ENCODE data around the gene ST7L. TPM values are rescaled to one million over a fixed set of nuclear protein-coding genes. Genes with fewer than 3 reads are reported as not detected.
A peak's percentile ranks its signal among the peaks of the same experiment; 100 is the strongest.
"Not testable (repeated sequence)": the region's sequence is repeated elsewhere in the genome, so short reads cannot be mapped to it uniquely, and the experiment has no call there.

ST7L gene
- total RNA-seq, result 10 to 100 TPM in 1 of 3 donors, 1 to 10 TPM in 2; 8.1 to 10.1 (median 9.1) TPM

DNA sequence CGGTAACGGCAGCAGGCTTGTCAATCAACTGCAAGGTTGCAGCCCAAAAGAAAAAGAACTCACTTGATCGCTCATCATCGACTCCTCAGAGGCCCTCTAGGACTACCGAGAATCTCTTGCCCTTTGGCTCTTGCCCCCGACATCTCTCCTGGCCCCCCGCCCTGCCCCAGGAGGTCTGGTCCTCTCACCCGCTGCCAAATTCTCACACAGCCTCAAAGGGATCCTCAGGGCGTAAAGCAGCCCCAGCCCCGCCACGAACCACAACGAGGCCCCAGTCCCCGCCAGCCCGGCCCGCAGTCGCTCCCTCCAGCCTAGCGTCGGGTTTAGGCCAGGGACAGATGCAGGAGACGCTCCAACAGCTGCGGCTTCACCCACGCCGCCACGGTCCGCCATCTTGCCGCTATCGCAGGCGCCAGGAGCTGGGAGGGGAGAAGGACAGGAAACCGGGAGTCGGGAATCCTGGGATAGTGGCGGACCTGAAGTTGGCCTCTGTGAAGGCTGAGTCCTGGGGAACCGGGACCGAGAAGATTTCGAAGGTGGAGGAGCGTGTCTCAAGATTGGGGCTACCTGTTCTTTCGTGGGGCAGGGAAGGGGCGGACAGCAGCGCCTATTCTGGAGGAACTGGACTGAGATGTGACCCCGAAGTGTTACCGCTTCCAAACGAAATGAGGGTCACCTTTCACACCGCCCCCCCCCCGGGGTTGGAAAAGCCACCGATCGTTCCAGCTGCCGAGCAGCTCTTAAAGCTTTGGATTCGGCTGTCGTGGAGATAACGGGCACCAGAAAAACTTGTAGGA lies at the start of gene ST7L:
Gene ST7L, minus strand, starts transcription at position 421 of the 797 bp plus-strand sequence. Its CDS starts 28 bp downstream, at position 393.
- Mint-ChIP-seq H3K36me3 (ENCODE audit: insufficient read depth) (peaks cover 8% of the 10 kb centered on the region), H3K4me1 (ENCODE audit: low read depth) (peaks cover 34% of the 10 kb centered on the region), H3K9me3 (no peaks in the 10 kb centered on the region), H3K27me3 (ENCODE audit: low read depth) (no peaks in the 10 kb centered on the region), H3K4me3 (peak within 1 kb of the TSS; percentile 100)
- ATAC-seq (peak; percentile 28 to 36), DNase-seq (peak; percentile 35)

DNA sequence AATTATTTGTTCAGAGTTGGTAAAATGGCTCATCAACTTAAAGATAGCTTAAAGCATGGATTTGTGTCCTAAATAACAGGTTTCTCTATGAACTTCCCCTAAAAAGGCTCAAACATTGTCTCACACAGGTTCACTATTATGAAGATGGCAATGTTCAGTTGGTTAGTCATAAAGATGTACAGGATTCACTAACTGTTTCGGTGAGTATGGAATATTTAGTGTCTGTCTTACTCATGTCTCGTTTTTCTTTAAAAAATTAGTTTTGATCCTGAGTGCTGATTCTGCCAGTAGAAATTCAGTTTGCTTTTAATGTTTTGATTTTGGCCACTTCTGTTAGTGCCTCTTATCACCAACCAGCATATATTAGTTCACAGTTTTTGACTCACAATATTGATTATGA lies 48.0 kb upstream of the ST7L start:
- ATAC-seq, result peak; percentile 58 to 70
- peaks cover 29% of the 10 kb centered on the region for H3K4me1 Mint-ChIP-seq (ENCODE audit: low read depth)
- H3K36me3 Mint-ChIP-seq (ENCODE audit: insufficient read depth), result peaks cover 61% of the 10 kb centered on the region
- H3K27me3 Mint-ChIP-seq (ENCODE audit: low read depth), result no peaks in the 10 kb centered on the region
- H3K4me3 Mint-ChIP-seq, result no peak overlapping the region
- H3K9me3 Mint-ChIP-seq, result no peaks in the 10 kb centered on the region
- no peak for DNase-seq

GRCh38 chr1:112665857-112666256 lies 46.9 kb upstream of the ST7L start:
- no peaks in the 10 kb centered on the region for H3K27me3 Mint-ChIP-seq (ENCODE audit: low read depth)
- H3K4me3 Mint-ChIP-seq, result no peak overlapping the region
- peaks cover 62% of the 10 kb centered on the region for H3K36me3 Mint-ChIP-seq (ENCODE audit: insufficient read depth)
- DNase-seq, result no peak
- H3K4me1 Mint-ChIP-seq (ENCODE audit: low read depth), result peaks cover 25% of the 10 kb centered on the region
- no peak for ATAC-seq
- no peaks in the 10 kb centered on the region for H3K9me3 Mint-ChIP-seq

DNA sequence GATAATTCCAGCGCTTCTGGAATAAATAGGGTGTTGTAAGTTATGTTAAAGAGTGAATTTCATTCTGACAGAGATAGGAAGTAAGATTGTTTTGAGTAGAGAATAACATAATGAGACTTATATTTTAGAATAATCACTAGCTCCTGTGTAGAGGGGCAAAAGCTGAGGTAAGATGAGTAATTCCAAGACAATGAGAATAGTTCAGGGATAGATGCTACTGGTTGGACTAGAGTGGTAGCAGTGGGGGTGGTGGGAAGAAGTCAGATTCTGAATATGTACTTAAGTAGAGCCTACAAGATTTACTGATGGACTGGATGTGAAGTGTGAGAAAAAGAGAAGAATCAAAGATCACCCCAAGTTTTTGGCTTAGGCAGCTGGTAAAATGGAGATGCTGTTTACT lies 32.3 kb upstream of the ST7L start:
- no peaks in the 10 kb centered on the region for H3K27me3 Mint-ChIP-seq (ENCODE audit: low read depth)
- H3K4me1 Mint-ChIP-seq (ENCODE audit: low read depth), result peaks cover 20% of the 10 kb centered on the region
- peaks cover 50% of the 10 kb centered on the region for H3K36me3 Mint-ChIP-seq (ENCODE audit: insufficient read depth)
- no peak overlapping the region for H3K4me3 Mint-ChIP-seq
- DNase-seq, result no peak
- no peaks in the 10 kb centered on the region for H3K9me3 Mint-ChIP-seq
- no peak for ATAC-seq

GRCh38 chr1:112646225-112646624 lies 27.3 kb upstream of the ST7L start:
- Mint-ChIP-seq H3K4me3 (no peak overlapping the region), H3K27me3 (ENCODE audit: low read depth) (no peaks in the 10 kb centered on the region), H3K4me1 (ENCODE audit: low read depth) (peaks cover 43% of the 10 kb centered on the region), H3K36me3 (ENCODE audit: insufficient read depth) (peaks cover 45% of the 10 kb centered on the region), H3K9me3 (no peaks in the 10 kb centered on the region)
- no peak for ATAC-seq
- DNase-seq, result no peak

GRCh38 chr1:112643080-112643479 lies 24.1 kb upstream of the ST7L start:
- no peaks in the 10 kb centered on the region for H3K9me3 Mint-ChIP-seq
- no peaks in the 10 kb centered on the region for H3K27me3 Mint-ChIP-seq (ENCODE audit: low read depth)
- peaks cover 45% of the 10 kb centered on the region for H3K4me1 Mint-ChIP-seq (ENCODE audit: low read depth)
- ATAC-seq (no peak), DNase-seq (no peak)
- no peak overlapping the region for H3K4me3 Mint-ChIP-seq
- H3K36me3 Mint-ChIP-seq (ENCODE audit: insufficient read depth), result peaks cover 22% of the 10 kb centered on the region

DNA sequence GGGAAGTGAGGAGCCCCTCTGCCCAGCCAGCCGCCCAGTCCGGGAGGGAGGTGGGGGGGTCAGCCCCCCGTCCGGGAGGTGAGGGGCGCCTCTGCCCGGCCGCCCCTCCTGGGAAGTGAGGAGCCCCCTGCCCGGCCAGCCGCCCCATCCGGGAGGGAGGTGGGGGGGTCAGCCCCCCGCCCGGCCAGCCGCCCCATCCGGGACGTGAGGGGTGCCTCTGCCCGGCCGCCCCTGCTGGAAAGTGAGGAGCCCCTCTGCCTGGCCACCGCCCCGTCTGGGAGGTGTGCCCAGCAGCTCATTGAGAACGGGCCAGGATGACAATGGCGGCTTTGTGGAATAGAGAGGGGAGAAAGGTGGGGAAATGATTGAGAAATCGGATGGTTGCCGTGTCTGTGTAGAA lies 21.5 kb upstream of the ST7L start:
- not testable (repeated sequence) for ATAC-seq; H3K4me3 Mint-ChIP-seq; DNase-seq; H3K27me3 Mint-ChIP-seq (ENCODE audit: low read depth); H3K9me3 Mint-ChIP-seq
- peaks cover 51% of the 10 kb centered on the region for H3K4me1 Mint-ChIP-seq (ENCODE audit: low read depth)
- peaks cover 11% of the 10 kb centered on the region for H3K36me3 Mint-ChIP-seq (ENCODE audit: insufficient read depth)

GRCh38 chr1:112638110-112638428 lies 19.1 kb upstream of the ST7L start:
- H3K27me3 Mint-ChIP-seq (ENCODE audit: low read depth), result no peaks in the 10 kb centered on the region
- no peaks in the 10 kb centered on the region for H3K9me3 Mint-ChIP-seq
- H3K4me3 Mint-ChIP-seq, result no peak overlapping the region
- ATAC-seq (no peak), DNase-seq (no peak)
- H3K36me3 Mint-ChIP-seq (ENCODE audit: insufficient read depth), result peaks cover 13% of the 10 kb centered on the region
- peaks cover 57% of the 10 kb centered on the region for H3K4me1 Mint-ChIP-seq (ENCODE audit: low read depth)

GRCh38 chr1:112637254-112638109 lies 18.5 kb upstream of the ST7L start:
- Mint-ChIP-seq H3K4me3 (no peak overlapping the region), H3K4me1 (ENCODE audit: low read depth) (peaks cover 56% of the 10 kb centered on the region), H3K36me3 (ENCODE audit: insufficient read depth) (peaks cover 15% of the 10 kb centered on the region), H3K27me3 (ENCODE audit: low read depth) (no peaks in the 10 kb centered on the region), H3K9me3 (no peaks in the 10 kb centered on the region)
- ATAC-seq (no peak), DNase-seq (no peak)

GRCh38 chr1:112636597-112637253 lies 17.8 kb upstream of the ST7L start:
- no peaks in the 10 kb centered on the region for H3K9me3 Mint-ChIP-seq
- H3K27me3 Mint-ChIP-seq (ENCODE audit: low read depth), result no peaks in the 10 kb centered on the region
- DNase-seq (no peak), ATAC-seq (peak; percentile 57 to 66)
- peaks cover 59% of the 10 kb centered on the region for H3K4me1 Mint-ChIP-seq (ENCODE audit: low read depth)
- H3K36me3 Mint-ChIP-seq (ENCODE audit: insufficient read depth), result peaks cover 20% of the 10 kb centered on the region
- H3K4me3 Mint-ChIP-seq, result peak overlapping the region; percentile 48

GRCh38 chr1:112636056-112636455 lies 17.1 kb upstream of the ST7L start:
- Mint-ChIP-seq H3K27me3 (ENCODE audit: low read depth) (no peaks in the 10 kb centered on the region), H3K36me3 (ENCODE audit: insufficient read depth) (peaks cover 24% of the 10 kb centered on the region), H3K9me3 (no peaks in the 10 kb centered on the region), H3K4me3 (peak overlapping the region; percentile 32), H3K4me1 (ENCODE audit: low read depth) (peaks cover 66% of the 10 kb centered on the region)
- DNase-seq, result no peak
- no peak for ATAC-seq

DNA sequence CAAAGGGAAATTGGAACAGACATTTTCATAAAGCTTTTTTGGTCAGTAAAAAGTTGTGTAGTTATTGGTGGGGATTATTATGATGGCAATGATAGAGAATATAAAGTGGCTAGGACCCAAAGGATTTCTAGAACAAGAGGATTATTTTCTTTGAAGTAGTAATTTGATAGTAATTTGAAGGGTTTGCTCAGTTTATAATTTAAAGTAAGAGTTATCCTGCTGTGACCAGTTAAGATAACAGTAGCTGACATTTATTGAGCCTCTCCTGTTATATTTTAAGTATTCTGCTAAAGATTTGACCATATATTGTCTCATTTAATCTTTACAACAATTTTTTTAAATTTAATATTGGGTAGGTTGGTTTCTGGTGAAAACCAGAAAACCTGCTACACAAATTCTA lies 15.4 kb upstream of the ST7L start:
- Mint-ChIP-seq H3K4me3 (no peak overlapping the region), H3K36me3 (ENCODE audit: insufficient read depth) (peaks cover 34% of the 10 kb centered on the region), H3K4me1 (ENCODE audit: low read depth) (peaks cover 77% of the 10 kb centered on the region), H3K27me3 (ENCODE audit: low read depth) (no peaks in the 10 kb centered on the region), H3K9me3 (no peaks in the 10 kb centered on the region)
- ATAC-seq (no peak), DNase-seq (no peak)

DNA sequence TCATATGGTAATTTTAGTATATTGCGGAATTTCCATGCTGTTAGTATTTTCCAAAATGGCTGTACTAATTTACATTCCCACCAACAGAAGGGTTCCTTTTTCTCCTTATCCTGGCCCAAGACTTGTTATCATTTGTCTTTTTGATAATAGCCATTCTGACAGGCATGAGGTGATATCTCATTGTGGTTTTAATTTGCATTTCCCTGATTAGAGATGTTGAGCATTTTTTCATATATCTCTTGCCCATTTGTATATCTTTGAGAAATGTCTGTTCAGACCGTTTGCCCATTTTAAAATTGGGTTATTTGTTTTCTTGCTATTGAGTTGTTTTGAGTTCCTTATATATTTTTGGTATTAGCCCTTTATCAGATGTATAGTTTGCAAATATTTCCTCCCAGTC lies 14.7 kb upstream of the ST7L start:
- H3K36me3 Mint-ChIP-seq (ENCODE audit: insufficient read depth), result peaks cover 40% of the 10 kb centered on the region
- H3K27me3 Mint-ChIP-seq (ENCODE audit: low read depth), result no peaks in the 10 kb centered on the region
- DNase-seq, result no peak
- no peaks in the 10 kb centered on the region for H3K9me3 Mint-ChIP-seq
- ATAC-seq, result no peak
- peaks cover 80% of the 10 kb centered on the region for H3K4me1 Mint-ChIP-seq (ENCODE audit: low read depth)
- peak overlapping the region; percentile 6 for H3K4me3 Mint-ChIP-seq

DNA sequence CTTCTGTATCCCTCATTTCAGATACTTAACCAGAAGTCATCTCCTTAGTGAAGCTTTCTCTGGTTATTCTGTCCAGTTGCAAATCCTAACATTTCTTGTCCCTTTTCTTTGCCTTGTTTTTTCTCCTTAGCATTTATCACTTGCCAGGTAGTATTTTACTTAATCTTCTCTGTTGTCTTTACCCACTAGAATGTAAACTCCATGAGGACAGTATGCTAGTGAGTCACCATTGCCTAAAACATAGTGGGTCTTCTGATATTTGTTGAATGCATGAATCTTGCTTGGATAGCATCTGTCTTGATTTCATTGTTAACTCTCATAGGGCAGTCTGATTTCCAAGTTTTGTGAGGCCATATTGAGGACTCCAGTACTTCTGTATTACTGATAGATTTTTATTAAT lies 10.3 kb upstream of the ST7L start:
- H3K27me3 Mint-ChIP-seq (ENCODE audit: low read depth), result no peaks in the 10 kb centered on the region
- peaks cover 59% of the 10 kb centered on the region for H3K36me3 Mint-ChIP-seq (ENCODE audit: insufficient read depth)
- no peak for DNase-seq
- no peak overlapping the region for H3K4me3 Mint-ChIP-seq
- no peak for ATAC-seq
- no peaks in the 10 kb centered on the region for H3K9me3 Mint-ChIP-seq
- H3K4me1 Mint-ChIP-seq (ENCODE audit: low read depth), result peaks cover 87% of the 10 kb centered on the region
